HG03159 (cell line): ENCODE measurements around the gene NAP1L1.

Experiments
- ATAC-seq: cut with Tn5 transposase; IDR thresholded peaks from one replicate; pipeline ENCODE4 v1.9.1; 2021; ENCODE audit warnings: mild to moderate bottlenecking, moderate library complexity; ENCODE audit not compliant: unreplicated experiment

Gene NAP1L1

GRCh38 chr12:76083904-76084862 is at the start of gene NAP1L1:
NAP1L1 (minus strand) TSS chr12:76084685; CDS start chr12:76074219, 10,466 bp downstream.
- peak; percentile 94 for ATAC-seq

DNA sequence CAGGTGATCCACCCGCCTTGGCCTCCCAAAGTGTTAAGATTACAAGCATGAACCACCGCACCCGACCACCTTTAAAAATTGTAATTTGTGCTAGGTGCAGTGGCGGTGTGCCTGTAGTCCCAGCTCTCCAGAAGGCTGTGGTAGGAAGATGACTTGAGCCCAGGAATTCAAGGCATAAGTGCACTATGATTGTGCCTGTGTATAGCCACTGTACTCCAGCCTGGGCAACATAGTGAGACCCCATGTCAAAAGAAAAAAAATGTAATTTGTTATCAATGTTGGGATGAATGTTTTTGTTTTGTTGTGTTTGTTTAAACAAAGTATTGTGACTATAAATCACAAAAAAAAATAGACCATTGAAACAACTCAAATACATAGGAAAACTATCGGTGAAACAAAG is 43.1 kb upstream of the NAP1L1 start:
- no peak for ATAC-seq

DNA sequence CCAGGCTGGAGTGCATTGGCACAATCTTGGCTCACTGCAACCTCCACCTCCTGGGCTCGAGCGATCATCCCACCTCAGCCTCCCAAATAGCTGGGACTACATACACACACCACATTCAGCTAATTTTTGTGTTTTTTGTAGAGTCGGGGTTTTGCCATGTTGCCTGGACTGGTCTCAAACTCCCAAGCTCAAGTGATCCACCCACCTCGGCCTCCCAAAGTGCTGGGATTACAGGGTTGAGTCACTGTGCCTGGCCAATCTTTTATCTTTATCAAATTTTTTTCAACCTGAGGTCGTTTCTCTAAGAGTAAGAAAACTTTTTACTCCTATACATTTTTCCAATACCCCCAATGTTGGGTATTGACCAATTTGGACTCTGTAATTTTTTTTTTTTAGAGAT is 40.0 kb upstream of the NAP1L1 start:
- no peak for ATAC-seq

DNA sequence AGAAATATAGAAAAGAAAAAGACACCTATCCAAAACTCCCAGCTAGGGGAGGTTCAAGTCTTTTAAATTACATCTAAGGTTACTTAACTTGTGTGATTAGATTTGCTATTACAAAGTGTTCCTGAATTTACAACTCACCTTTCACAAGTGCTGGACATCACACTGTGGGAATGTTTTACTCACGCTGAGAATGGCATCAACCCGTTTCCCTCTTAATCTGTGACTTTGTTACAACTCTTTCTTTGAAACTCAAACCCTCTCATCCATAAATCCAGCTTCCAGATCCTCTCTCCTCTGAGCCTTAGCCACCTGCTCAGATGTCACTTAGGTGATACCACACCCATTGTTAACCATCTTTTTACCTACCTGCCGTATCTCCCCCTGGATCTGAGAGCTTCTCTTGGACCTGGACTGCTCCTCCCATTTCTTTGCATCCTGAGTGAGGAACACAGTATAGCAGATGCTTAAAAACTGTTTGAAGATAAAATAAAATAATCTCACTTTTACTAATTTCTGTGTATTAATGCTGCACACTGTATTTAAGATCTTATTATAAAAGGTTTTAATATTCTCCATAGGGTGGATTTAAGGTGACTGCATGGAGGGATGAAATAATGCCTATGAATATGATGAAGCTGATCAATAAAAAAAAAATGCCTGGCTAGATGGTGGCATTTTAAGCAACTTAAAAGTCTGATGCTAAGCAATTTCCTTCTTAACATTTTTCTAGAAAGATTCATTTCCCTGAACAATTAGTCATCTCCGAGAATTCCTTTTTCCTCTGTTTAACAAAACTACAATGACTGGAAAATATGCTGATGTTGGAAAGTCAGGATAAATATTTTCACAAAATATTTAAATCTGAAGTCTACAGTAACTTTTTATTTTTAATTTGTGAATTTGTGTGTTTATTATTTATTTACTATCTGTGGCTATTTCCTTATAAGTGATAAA is 39.1 kb upstream of the NAP1L1 start:
- ATAC-seq, result no peak

GRCh38 chr12:76119887-76120286 is 35.4 kb upstream of the NAP1L1 start:
- no peak for ATAC-seq

- ATAC-seq, result no peak
Observed at GRCh38 chr12:76117751-76118150, 33.3 kb upstream of the NAP1L1 start.

DNA sequence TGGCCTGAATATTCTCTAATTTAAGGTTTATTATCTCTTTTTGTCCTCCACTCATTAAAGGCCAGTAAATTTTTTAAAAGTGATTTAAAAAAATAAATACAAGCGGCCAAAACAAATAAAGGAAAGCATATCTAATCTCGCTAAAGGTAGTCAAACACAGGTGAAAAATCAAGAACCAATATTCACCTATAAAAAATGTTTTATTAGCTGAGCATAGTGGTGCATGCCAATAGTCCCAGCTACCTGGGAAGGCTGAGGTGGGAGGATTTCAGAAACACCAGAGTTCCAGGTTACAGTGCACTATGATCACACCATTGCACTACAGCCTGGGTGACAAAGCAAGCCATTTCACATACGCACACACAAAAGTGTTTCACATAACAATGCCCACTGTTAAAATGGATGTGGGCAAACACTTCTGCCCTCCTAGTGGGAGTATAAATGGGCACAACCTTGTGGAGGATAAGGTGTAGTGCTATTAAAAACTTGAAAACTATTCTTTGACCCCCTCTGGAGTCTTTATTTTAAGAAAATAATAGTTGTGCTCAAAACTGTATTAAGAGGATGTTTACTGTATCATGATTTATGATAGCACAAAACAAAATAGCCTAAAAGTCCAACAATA is 32.7 kb upstream of the NAP1L1 start:
- ATAC-seq, result no peak

GRCh38 chr12:76113800-76114757 is 29.6 kb upstream of the NAP1L1 start:
- no peak for ATAC-seq

GRCh38 chr12:76111209-76111749 is 26.8 kb upstream of the NAP1L1 start:
- ATAC-seq, result no peak

- no peak for ATAC-seq
Observed at GRCh38 chr12:76109879-76110278, 25.4 kb upstream of the NAP1L1 start.

DNA sequence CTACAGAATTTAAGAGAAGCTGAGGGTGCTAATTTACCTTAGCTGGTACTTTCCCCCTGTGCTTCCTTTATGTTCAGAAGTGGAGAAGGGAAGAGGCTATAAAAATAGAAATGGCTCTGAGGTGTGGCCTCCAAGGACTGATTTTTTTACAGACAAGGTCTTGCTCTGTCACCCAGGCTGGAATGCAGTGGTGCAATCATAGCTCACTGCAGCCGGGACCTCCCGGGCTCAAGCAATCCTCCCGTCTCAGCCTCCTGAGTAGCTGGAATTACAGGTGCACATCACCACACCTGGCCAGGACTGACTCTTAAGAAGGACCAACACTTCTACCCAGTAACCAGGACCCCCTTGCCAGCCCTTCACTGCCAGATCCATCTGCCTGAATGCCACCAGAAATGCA is 23.9 kb upstream of the NAP1L1 start:
- no peak for ATAC-seq

GRCh38 chr12:76106631-76107030 is 22.1 kb upstream of the NAP1L1 start:
- ATAC-seq, result no peak

- no peak for ATAC-seq
Observed at GRCh38 chr12:76103958-76104357, 19.5 kb upstream of the NAP1L1 start.

DNA sequence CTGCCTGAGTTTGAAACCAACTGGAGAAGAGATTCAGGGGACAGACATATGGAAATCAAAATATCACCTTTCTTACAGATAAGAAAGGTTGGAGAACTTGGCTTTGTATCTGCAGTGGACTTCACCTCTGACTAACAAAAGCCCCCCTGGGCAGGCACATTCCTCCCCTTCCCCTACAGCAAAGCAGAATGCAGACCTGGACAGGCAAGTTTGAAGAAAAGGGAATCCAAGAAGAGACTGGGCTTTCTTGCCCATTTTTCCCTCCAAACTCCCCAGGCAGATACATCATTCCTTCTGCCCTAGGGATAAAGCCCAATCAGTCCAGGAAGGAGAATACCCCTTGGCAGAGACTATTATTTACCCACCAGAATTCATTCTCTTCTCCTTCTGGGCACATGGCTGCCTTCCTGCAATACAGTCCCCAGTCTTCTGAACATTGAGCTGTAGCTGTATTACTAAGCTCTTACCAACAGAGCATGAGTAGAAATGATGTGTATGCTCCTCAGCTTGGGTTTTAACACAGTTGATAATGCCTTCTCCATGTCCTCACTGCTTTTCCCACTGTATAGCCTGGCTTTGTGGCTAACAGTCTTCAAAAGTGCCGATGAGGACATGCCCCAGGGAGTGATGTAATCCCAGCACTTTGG is 17.4 kb upstream of the NAP1L1 start:
- ATAC-seq, result no peak

DNA sequence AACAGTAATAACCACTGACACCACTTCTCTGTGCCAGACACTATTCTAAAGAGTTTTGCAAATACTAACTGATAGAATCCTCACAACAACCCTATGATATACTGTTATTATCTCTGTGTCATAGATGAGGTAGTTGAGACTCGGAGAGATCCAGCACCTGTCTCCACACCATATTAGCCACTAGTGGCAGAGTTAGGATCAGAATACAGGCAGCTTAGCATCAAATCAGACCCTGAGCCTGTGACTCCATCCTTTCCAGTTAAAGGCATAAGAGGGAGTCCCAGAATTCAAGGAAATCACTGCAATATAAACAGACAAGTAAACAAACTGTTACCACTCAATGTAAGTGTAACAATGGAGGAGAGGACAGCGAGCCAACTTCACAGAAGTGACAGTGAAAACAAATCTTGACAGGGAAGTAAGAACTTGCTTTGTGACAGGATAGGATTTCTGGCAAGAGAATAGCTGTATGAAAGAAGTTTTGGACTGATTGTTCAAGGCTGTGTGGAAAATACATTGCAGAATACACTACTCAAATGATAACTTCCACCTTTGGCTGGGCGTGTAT is 11.7 kb upstream of the NAP1L1 start:
- ATAC-seq, result no peak

GRCh38 chr12:76094754-76095153 is 10.3 kb upstream of the NAP1L1 start:
- ATAC-seq, result no peak

DNA sequence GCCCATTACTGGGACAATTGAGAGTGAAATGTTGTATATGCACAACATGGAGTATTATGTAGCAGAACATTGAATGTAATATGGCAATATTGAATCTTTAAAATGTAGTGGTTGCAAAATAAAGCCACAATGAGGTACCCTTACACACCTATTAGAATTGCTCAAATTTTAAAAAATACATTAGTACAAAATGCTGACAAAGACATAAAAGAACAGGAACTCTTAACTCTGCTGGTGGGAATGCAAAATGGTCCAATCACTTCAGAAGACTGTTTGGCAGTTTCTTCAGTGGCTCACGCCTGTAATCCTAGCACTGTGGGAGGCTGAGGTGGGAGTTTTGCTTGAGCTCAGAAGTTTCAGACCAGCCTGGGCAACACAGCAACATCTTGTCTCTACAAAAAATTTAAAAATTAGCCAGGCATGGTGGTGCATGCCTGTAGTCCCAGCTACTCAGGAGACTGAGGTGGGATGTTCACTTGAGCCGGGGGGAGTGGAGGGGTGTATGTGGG is 6.8 kb upstream of the NAP1L1 start:
- ATAC-seq, result no peak

GRCh38 chr12:76085520-76085868 is 1.0 kb upstream of the NAP1L1 start:
- no peak for ATAC-seq
